ENCODE results near the gene NEDD4L.

The NEDD4L gene

DNA sequence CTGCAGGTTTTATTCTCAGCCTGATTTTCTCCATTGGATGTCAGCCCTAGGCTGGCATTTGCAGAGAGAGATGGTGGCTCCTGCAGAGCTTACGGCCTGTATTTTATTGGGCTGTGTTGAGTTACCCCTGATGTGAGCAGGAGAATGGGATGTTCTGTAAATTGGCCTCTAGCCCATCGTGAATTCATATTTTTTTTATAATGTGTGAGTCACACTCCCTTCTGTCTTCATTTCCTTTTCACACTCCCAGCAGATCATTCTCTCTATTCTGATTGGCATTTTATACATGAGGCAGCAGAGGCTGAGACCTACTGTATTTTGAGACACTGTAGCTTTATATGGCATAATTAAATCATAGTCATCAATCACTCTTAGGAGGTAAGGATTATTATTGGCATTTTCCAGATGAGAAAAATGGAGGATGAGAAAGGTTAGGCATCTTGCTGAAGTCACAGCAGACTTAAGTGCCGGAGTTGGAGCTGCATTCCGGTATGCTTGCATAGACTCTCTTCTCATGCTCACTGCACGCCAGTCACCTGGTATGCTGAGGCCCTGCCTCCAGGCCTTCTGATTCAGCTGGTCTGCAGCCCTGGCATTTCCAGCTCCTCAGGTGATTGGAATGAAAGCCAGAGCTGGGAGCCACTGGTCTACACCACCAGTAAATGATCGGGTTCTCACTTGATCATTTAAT, 142.4 kb downstream of the NEDD4L start:
- Mint-ChIP-seq H3K36me3 (ENCODE audit: low read depth) (no peaks in the 10 kb centered on the region), H3K9me3 (no peaks in the 10 kb centered on the region), H3K4me1 (peaks cover 9% of the 10 kb centered on the region), H3K27ac (no peak overlapping the region), H3K4me3 (no peak overlapping the region), H3K27me3 (ENCODE audit: low read depth, poor library complexity) (peaks cover 8% of the 10 kb centered on the region)
- DNase-seq: no peak
- TF ChIP-seq CTCF (IDR thresholded peaks at IDR 0.05): no peak

GRCh38 chr18:58187674-58188073, 143.6 kb downstream of the NEDD4L start:
- DNase-seq: no peak
- Mint-ChIP-seq H3K4me1 (peaks cover 9% of the 10 kb centered on the region), H3K4me3 (no peak overlapping the region), H3K27ac (no peak overlapping the region), H3K36me3 (ENCODE audit: low read depth) (no peaks in the 10 kb centered on the region), H3K27me3 (ENCODE audit: low read depth, poor library complexity) (peaks cover 9% of the 10 kb centered on the region), H3K9me3 (no peaks in the 10 kb centered on the region)
- TF ChIP-seq CTCF (IDR thresholded peaks at IDR 0.05): no peak

- no peak for TF ChIP-seq CTCF (IDR thresholded peaks at IDR 0.05)
- Mint-ChIP-seq H3K36me3 (ENCODE audit: low read depth) (no peaks in the 10 kb centered on the region), H3K4me3 (no peak overlapping the region), H3K27ac (no peak overlapping the region), H3K9me3 (no peaks in the 10 kb centered on the region), H3K27me3 (ENCODE audit: low read depth, poor library complexity) (peaks cover 11% of the 10 kb centered on the region), H3K4me1 (peaks cover 14% of the 10 kb centered on the region)
- no peak for DNase-seq
Measured at GRCh38 chr18:58188996-58189395, 145.0 kb downstream of the NEDD4L start.

DNA sequence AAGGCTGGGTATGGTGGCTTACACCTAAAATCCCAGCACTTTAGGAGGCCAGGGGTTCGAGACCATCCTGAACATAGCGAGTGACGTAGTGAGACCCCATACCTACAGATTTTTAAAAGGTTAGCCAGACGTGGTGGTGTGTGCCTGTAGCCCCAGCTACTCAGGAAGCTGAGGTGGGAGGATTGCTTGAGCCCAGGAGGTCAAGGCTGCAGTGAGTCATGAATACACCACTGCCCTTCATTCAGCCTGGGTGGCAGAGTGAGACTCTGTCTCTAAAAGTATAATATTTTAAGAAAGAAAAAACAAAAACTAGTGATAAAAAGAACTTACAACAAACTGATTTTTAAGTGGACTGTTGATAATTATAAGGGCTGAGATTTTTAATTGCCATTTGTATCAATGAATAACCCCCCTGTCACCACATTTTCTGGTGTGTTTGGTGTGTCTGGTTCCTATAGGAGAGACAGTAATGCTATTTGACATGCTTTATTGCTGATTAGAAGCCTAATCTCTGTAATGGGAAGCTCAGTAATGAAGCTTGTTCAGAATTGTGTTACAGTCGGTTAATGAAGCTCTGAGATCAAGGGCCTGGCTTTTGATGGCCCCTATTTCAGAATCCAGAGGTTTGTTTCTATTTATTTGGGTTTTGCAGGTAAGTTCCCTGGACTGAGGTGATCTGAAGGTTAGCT, 147.0 kb downstream of the NEDD4L start:
- no peaks in the 10 kb centered on the region for H3K9me3 Mint-ChIP-seq
- H3K36me3 Mint-ChIP-seq (ENCODE audit: low read depth): no peaks in the 10 kb centered on the region
- peaks cover 28% of the 10 kb centered on the region for H3K4me1 Mint-ChIP-seq
- no peak for DNase-seq
- no peak for TF ChIP-seq CTCF (IDR thresholded peaks at IDR 0.05)
- H3K4me3 Mint-ChIP-seq: no peak overlapping the region
- peaks cover 29% of the 10 kb centered on the region for H3K27me3 Mint-ChIP-seq (ENCODE audit: low read depth, poor library complexity)
- H3K27ac Mint-ChIP-seq: no peak overlapping the region

- Mint-ChIP-seq H3K4me1 (peaks cover 29% of the 10 kb centered on the region), H3K27ac (no peak overlapping the region), H3K4me3 (no peak overlapping the region), H3K9me3 (no peaks in the 10 kb centered on the region), H3K27me3 (ENCODE audit: low read depth, poor library complexity) (peaks cover 32% of the 10 kb centered on the region), H3K36me3 (ENCODE audit: low read depth) (no peaks in the 10 kb centered on the region)
- no peak for TF ChIP-seq CTCF (IDR thresholded peaks at IDR 0.05)
- no peak for DNase-seq
Measured at GRCh38 chr18:58191626-58192025, 147.6 kb downstream of the NEDD4L start.

DNA sequence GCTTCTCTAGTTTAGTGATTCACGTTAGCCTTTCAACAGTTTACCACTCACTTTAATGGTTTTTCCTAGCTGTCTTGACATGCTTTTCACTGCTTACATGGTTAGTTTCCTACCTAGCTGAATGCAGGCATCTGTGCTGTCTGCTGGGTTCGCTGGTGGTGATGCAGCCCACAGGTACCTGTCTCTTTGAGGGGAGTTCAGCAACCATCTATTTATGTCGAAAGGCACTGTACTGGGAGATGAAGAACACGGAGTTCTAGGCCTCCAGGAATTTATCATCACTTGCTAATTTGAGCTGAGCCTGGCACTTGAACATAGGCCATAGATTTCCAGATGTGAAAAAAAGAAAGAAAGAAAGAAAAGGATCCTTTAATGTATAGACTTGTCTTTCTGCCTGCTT, 148.5 kb downstream of the NEDD4L start:
- no peaks in the 10 kb centered on the region for H3K36me3 Mint-ChIP-seq (ENCODE audit: low read depth)
- peaks cover 36% of the 10 kb centered on the region for H3K27me3 Mint-ChIP-seq (ENCODE audit: low read depth, poor library complexity)
- DNase-seq: no peak
- H3K9me3 Mint-ChIP-seq: no peaks in the 10 kb centered on the region
- TF ChIP-seq CTCF (IDR thresholded peaks at IDR 0.05): no peak
- H3K27ac Mint-ChIP-seq: no peak overlapping the region
- peaks cover 37% of the 10 kb centered on the region for H3K4me1 Mint-ChIP-seq
- H3K4me3 Mint-ChIP-seq: no peak overlapping the region

All from nephron progenitor cell (in vitro differentiated cells).